CD4-positive, alpha-beta T cell (primary cell): ENCODE data around the gene RYR3. TPM values are rescaled to one million over a fixed set of nuclear protein-coding genes. Genes with fewer than 3 reads are reported as not detected.

ENCODE experiments used
- ATAC-seq: fragments of 200-7000 bp; cut with Tn5 transposase; one replicate; pipeline ENCODE4 v1.10.0; 2022; ENCODE audit warnings: mild to moderate bottlenecking; ENCODE audit not compliant: poor library complexity
- CTCF ChIA-PET: fragments of 350-600 bp; sonication (Branson Sonifier 250); formaldehyde crosslinking; loops from one replicate; lab custom pipeline; 2021; ENCODE audit warnings: antibody characterized with exemption, inconsistent platforms; lab: Charles Lee
- POLR2A ChIA-PET: fragments of 350-600 bp; sonication (Branson Sonifier 250); formaldehyde crosslinking; loops from one replicate; lab custom pipeline; 2021; ENCODE audit warnings: antibody characterized with exemption, inconsistent platforms; lab: Charles Lee
- DNase-seq, 14 experiments: peaks; one replicate each; pipeline ENCODE4 v3.0.0-alpha.2; 2013 to 2020; ENCODE audit warnings: mixed read lengths in 2 of 14
- H3K27ac ChIP-seq, 2 donors: one replicate each; pipeline versions ENCODE4 v1.5.1 to v1.7.0; 2013; ENCODE audit warnings: low read length in 2 of 2, low read depth in 1 of 2, mild to moderate bottlenecking in 1 of 2
- H3K27me3 ChIP-seq, 2 experiments: 1 replicate in 1 of 2; 2 replicates in 1 of 2; pipeline versions ENCODE4 v1.6.1 to v1.7.0; 2013; ENCODE audit warnings: low read length in 2 of 2, control low read depth in 1 of 2, mild to moderate bottlenecking in 1 of 2, moderate library complexity in 1 of 2; ENCODE audit not compliant: insufficient read depth in 2 of 2, control insufficient read depth in 1 of 2
- H3K36me3 ChIP-seq: one replicate; pipeline ENCODE4 v1.6.1; 2013; ENCODE audit warnings: low read length, control low read depth; ENCODE audit not compliant: insufficient read depth
- H3K4me1 ChIP-seq: one replicate; pipeline ENCODE4 v1.6.1; 2013; ENCODE audit warnings: low read length, control low read depth; ENCODE audit not compliant: insufficient read depth
- H3K4me3 ChIP-seq: one replicate; pipeline ENCODE4 v1.5.1; 2013; ENCODE audit warnings: mild to moderate bottlenecking, low read length, moderate library complexity
- H3K9me3 ChIP-seq, 2 experiments: 1 replicate in 1 of 2; 2 replicates in 1 of 2; pipeline versions ENCODE4 v1.6.1 to v1.7.0; 2013; ENCODE audit warnings: low read length in 2 of 2, mild to moderate bottlenecking in 2 of 2, control low read depth in 1 of 2, moderate library complexity in 1 of 2; ENCODE audit not compliant: control insufficient read depth in 1 of 2, insufficient read depth in 1 of 2
- H3K27ac Mint-ChIP-seq: one replicate; pipeline ENCODE4 v1.8.0; 2020; ENCODE audit warnings: mixed read lengths
- H3K27me3 Mint-ChIP-seq: one replicate; pipeline ENCODE4 v1.8.0; 2021; ENCODE audit warnings: mixed read lengths
- H3K36me3 Mint-ChIP-seq: one replicate; pipeline ENCODE4 v1.8.0; 2021; ENCODE audit warnings: low read depth, mixed read lengths
- H3K4me1 Mint-ChIP-seq: one replicate; pipeline ENCODE4 v1.8.0; 2021; ENCODE audit warnings: low read depth, mixed read lengths
- H3K4me3 Mint-ChIP-seq: one replicate; pipeline ENCODE4 v1.8.0; 2020; ENCODE audit warnings: mild to moderate bottlenecking, mixed read lengths
- H3K9me3 Mint-ChIP-seq: one replicate; pipeline ENCODE4 v1.8.0; 2020; ENCODE audit warnings: mixed read lengths
- intact Hi-C, 2 experiments: fragments of 100-400 bp; cut with DNase I in 1 of 2; cut with micrococcal nuclease in 1 of 2; formaldehyde crosslinking; loops; one replicate each; pipeline versions ENCODE4 v1.15.1 to v1.9.0; 2023 to 2025; cut with DNase I, micrococcal nuclease
- total RNA-seq, 174 experiments: library from RNA in 2 of 174; stranded (reverse) in 2 of 174; gene quantifications; one replicate each; pipeline ENCODE4 v1.2.3 and lab custom pipeline; 2021 to 2026
- TF ChIP-seq, protein P1 (sequence below): fragments of 200-600 bp; IDR thresholded peaks from one replicate; pipeline ENCODE4 v1.8.0; 2022; ENCODE audit warnings: antibody characterized with exemption, mild to moderate bottlenecking

The RYR3 gene
- total RNA-seq, 2 experiments from 2014 or later: not detected

DNA sequence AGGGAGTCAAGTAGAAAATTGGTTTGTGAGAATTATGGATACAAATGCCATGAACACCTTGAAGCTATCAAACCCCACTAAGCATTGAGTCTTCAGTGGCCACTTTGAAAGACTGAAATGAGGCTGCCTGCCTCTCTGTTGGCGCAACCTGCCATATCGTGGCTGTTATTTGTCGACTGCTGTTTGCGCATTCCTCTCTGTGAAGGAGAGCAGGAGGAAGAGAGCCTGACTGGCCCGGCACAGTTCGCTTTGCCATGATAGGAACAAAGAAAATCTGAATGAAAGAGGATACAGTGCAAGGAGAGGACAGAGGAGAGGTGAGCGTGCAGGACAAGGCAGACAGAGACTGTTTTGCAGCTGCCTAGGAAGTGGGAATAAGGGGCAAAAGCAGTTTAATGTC is 289.4 kb downstream of the RYR3 start:
- no peak for DNase-seq
- Histone ChIP-seq H3K4me3 (no peak overlapping the region), H3K4me1 (no peaks in the 10 kb centered on the region), H3K36me3 (no peaks in the 10 kb centered on the region), H3K27ac (no peak overlapping the region), H3K9me3 (peaks cover 0 to 4% of the 10 kb centered on the region in 2 experiments), H3K27me3 (no peaks in the 10 kb centered on the region)
- no peak overlapping the region for H3K4me3 Mint-ChIP-seq
- ChIA-PET POLR2A (no interaction called here), CTCF (no interaction called here)
- TF ChIP-seq, protein P1, sequence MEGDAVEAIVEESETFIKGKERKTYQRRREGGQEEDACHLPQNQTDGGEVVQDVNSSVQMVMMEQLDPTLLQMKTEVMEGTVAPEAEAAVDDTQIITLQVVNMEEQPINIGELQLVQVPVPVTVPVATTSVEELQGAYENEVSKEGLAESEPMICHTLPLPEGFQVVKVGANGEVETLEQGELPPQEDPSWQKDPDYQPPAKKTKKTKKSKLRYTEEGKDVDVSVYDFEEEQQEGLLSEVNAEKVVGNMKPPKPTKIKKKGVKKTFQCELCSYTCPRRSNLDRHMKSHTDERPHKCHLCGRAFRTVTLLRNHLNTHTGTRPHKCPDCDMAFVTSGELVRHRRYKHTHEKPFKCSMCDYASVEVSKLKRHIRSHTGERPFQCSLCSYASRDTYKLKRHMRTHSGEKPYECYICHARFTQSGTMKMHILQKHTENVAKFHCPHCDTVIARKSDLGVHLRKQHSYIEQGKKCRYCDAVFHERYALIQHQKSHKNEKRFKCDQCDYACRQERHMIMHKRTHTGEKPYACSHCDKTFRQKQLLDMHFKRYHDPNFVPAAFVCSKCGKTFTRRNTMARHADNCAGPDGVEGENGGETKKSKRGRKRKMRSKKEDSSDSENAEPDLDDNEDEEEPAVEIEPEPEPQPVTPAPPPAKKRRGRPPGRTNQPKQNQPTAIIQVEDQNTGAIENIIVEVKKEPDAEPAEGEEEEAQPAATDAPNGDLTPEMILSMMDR: no peak
- H3K4me1 Mint-ChIP-seq: no peaks in the 10 kb centered on the region
- no peaks in the 10 kb centered on the region for H3K9me3 Mint-ChIP-seq
- ATAC-seq: no peak
- intact Hi-C loops: no loop called here
- H3K27ac Mint-ChIP-seq: no peak overlapping the region
- peaks cover 3% of the 10 kb centered on the region for H3K27me3 Mint-ChIP-seq
- no peaks in the 10 kb centered on the region for H3K36me3 Mint-ChIP-seq

DNA sequence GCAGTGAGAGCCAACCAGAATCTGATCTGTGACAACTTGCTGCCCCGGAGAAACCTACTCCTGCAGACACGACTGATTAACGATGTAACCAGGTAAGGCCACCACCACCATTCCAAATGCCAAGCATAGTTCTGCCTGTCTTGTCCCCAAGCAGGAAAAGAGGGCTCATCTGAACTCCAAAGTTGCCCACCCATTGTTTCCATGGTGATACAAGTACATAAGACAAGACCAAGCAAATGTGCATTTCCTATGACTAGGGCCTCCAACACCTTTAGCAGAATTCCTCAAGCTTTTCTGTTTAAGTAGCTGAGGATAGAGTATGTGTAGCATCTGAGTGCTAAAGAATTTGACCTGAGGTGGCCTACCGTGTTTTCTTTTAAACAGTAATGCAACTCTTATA is 290.7 kb downstream of the RYR3 start:
- H3K4me3 ChIP-seq: no peak overlapping the region
- ChIA-PET POLR2A (no interaction called here), CTCF (no interaction called here)
- peaks cover 3% of the 10 kb centered on the region for H3K27me3 Mint-ChIP-seq
- no peak overlapping the region for H3K27ac Mint-ChIP-seq
- H3K27ac ChIP-seq: no peak overlapping the region
- H3K4me1 ChIP-seq: no peaks in the 10 kb centered on the region
- ATAC-seq: no peak
- no peaks in the 10 kb centered on the region for H3K36me3 Mint-ChIP-seq
- H3K9me3 Mint-ChIP-seq: no peaks in the 10 kb centered on the region
- intact Hi-C loops: no loop called here
- peaks cover 0 to 4% of the 10 kb centered on the region in 2 experiments for H3K9me3 ChIP-seq
- no peaks in the 10 kb centered on the region for H3K36me3 ChIP-seq
- TF ChIP-seq, protein P1: no peak
- H3K27me3 ChIP-seq: no peaks in the 10 kb centered on the region
- no peak for DNase-seq
- no peaks in the 10 kb centered on the region for H3K4me1 Mint-ChIP-seq
- no peak overlapping the region for H3K4me3 Mint-ChIP-seq

DNA sequence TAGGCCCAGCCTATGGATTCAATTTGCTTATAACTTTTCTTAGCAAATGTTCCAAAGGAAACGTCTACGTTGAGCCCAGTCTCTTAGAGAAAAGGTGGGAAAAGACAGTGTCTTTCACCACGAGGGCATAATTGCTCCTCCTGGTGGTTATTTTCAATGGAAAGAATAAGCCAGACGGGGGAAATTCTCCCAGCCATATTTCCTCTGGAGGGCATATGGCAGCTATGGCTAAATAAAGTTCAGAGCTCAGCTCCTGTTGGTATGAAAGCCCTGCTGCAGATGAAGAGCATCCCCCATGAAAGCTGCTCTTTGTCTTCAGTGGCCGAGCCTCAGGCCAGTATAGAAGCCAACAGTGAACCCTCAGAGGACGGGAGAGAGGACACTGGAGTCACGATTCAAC is 297.9 kb downstream of the RYR3 start:
- ATAC-seq: no peak
- Histone ChIP-seq H3K4me1 (no peaks in the 10 kb centered on the region), H3K27ac (no peak overlapping the region), H3K9me3 (no peaks in the 10 kb centered on the region), H3K36me3 (no peaks in the 10 kb centered on the region), H3K4me3 (no peak overlapping the region), H3K27me3 (peaks cover 3 to 4% of the 10 kb centered on the region in 2 experiments)
- intact Hi-C loops: no loop called here
- H3K27ac Mint-ChIP-seq: no peak overlapping the region
- H3K4me1 Mint-ChIP-seq: no peaks in the 10 kb centered on the region
- TF ChIP-seq, protein P1: no peak
- DNase-seq: no peak
- no peak overlapping the region for H3K4me3 Mint-ChIP-seq
- CTCF ChIA-PET: no interaction called here
- H3K9me3 Mint-ChIP-seq: no peaks in the 10 kb centered on the region
- no peaks in the 10 kb centered on the region for H3K36me3 Mint-ChIP-seq
- POLR2A ChIA-PET: no interaction called here
- H3K27me3 Mint-ChIP-seq: no peaks in the 10 kb centered on the region
